Neuron (in vitro differentiated cells): ENCODE data around the gene FAM117A.
A peak's percentile ranks its signal among the peaks of the same experiment; 100 is the strongest.
"Not testable (repeated sequence)": the region's sequence is repeated elsewhere in the genome, so short reads cannot be mapped to it uniquely, and the experiment has no call there.

Source experiments
- H2AFZ ChIP-seq: one replicate; pipeline ENCODE4 v1.6.1; 2013; ENCODE audit warnings: low read depth, mild to moderate bottlenecking, inconsistent platforms, low read length, moderate library complexity
- H3K27me3 ChIP-seq: one replicate; pipeline ENCODE4 v1.6.1; 2013; ENCODE audit warnings: low read length; ENCODE audit not compliant: insufficient read depth
- H3K36me3 ChIP-seq: one replicate; pipeline ENCODE4 v1.6.1; 2013; ENCODE audit warnings: low read length; ENCODE audit not compliant: insufficient read depth
- H3K4me1 ChIP-seq: one replicate; pipeline ENCODE4 v1.6.1; 2013; ENCODE audit warnings: low read length; ENCODE audit not compliant: insufficient read depth
- H3K4me3 ChIP-seq: 2 replicates; pipeline ENCODE4 v1.5.1; 2013; ENCODE audit warnings: mild to moderate bottlenecking, low read length, moderate library complexity
- H3K9me3 ChIP-seq: one replicate; pipeline ENCODE4 v1.6.1; 2013; ENCODE audit warnings: low read length

FAM117A gene

DNA sequence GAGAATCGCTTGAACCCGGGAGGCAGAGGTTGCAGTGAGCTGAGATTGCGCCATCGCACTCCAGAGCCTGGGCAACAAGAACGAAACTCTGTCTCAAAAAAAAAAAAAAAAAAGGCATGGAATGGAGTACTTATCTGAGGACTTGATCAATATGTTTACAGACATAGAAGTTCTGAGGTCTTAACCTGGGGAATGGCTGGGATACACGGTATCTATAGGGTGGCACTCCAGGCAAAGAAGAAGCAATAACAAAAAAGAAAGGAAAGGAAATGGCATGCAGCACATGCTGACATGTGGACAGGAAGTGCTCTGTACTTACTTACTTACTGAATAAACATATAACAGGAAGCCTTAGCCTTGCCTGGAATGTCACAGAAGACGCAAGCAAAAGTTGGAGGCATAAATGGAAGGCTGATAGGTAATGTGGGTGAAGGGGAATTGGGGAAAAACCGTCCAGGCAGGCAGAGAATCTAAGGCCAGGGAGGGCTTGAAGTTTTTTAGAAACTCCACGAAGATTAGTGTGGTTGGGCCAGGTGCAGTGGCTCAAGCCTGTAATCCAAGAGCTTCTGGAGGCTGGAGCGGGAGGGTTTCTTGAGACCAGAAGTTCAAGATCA is 75.9 kb downstream of the FAM117A start:
- no peaks in the 10 kb centered on the region for H3K36me3 ChIP-seq
- H3K4me3 ChIP-seq: no peak overlapping the region
- no peaks in the 10 kb centered on the region for H3K9me3 ChIP-seq
- H3K4me1 ChIP-seq: no peaks in the 10 kb centered on the region
- H2AFZ ChIP-seq: no peak overlapping the region
- H3K27me3 ChIP-seq: peaks cover 3% of the 10 kb centered on the region

DNA sequence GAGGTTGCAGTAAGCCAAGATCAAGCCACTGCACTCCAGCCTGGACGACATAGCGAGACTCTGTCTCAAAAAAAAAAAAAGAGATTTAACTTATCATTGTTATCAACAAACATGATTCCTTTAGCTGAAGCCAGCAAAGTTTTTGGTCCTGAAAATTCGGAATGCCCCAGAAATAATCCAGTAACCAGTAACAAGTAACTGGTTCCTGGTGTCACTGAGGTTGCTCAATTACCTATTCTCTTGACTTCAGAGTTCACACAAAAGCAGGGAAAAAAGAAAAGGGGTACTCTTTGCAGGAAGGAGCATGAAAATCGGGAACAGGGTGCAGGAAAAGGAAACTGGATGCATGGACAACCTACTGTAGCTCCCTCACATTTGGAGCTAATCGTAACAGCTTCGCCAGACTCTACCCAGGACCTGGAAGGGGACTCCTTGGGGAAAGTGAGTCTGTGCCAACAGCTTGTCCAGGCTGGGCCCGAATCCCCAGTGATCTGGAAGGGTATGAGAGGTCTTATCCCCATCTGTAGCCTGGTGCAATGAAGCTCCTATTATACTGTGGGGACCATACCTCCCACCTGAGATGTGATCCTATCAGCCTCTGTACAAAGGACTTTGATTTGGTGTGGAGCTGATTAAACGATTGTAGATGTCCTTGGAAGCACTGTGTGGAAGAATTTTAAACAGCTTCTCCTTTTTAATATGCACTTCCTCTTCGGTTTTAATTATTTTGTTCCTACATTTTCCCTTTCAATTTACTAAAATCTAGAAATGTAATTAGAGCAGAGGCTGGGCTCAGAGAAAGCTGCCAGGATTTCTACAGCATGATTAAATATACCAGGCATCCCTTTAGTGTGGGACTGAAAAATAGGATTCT is 82.6 kb downstream of the FAM117A start:
- peaks cover 9% of the 10 kb centered on the region for H3K4me1 ChIP-seq
- H3K4me3 ChIP-seq: no peak overlapping the region
- H3K36me3 ChIP-seq: no peaks in the 10 kb centered on the region
- peaks cover 3% of the 10 kb centered on the region for H3K27me3 ChIP-seq
- H2AFZ ChIP-seq: no peak overlapping the region
- H3K9me3 ChIP-seq: no peaks in the 10 kb centered on the region

DNA sequence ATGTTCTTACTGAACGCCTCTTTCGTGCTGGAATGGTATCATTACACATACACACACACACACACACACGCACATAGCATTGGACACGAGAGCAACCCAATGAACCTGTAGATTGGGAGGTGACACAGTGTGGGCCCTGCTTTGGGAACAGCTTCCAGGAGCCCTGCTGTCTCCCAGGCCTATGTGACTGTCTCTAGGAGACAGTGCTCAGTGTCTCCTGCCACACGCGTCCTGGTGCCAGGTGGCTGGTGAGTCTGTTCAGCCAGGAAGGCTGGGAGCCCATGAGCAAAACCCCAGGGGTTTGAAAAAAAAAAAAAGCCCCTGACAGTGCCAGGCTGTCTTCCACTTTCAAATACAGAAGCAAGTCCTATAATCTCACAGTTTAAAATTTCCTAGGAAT is 83.6 kb downstream of the FAM117A start:
- Histone ChIP-seq H2AFZ (no peak overlapping the region), H3K4me1 (peaks cover 16% of the 10 kb centered on the region), H3K4me3 (no peak overlapping the region), H3K27me3 (peaks cover 3% of the 10 kb centered on the region), H3K36me3 (no peaks in the 10 kb centered on the region), H3K9me3 (no peaks in the 10 kb centered on the region)

DNA sequence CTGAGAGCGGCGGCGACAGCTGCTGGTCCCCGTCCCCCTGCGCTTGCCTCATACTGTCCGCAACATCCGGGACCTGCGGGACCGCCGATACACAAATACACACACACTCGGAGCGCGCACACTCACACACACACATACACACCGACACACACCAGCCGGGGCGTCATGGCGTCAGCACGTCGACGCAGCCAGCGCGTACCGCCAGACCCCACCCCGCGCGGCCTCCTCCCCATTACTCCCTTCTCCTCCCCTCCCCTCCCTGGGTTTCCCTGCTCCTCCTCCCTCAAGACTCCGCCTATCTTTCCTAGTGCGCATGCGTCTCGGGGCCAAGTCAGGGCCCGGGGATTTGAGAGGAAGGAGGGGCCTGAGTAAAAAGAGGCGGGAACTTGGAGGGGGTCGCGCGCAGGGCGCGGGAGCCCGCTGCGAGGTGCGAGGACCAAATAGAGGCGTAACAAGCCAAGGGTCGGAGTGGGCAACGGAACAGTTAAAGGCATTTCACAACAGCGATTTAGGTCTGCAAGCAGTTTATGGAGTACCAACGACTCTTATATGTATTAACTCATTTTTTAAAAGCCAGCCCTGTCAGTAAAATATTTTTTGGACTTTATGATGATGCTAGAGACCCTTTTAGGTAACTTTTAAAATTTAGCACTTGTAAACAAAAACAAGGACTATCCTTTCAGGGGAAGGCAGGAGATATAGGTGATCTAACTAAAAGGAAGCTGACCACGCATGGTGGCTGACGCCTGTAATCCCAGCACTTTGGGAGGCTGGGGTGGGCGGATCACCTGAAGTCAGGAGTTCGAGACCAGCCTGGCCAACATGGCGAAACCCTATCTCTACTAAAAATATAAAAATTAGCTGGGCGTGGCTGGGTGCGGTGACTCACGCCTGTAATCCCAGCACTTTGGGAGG is 85.7 kb downstream of the FAM117A start, which contains the start of gene SPOP:
TSS of gene SPOP (minus strand) at position 165 of the 915 bp plus-strand sequence. CDS start 55,287 bp downstream, outside the sequence.
- Histone ChIP-seq H3K4me3 (peak within 1 kb of the TSS; percentile 70), H3K4me1 (peaks cover 19% of the 10 kb centered on the region), H3K9me3 (no peaks in the 10 kb centered on the region), H2AFZ (no peak within 1 kb of the TSS), H3K27me3 (no peaks in the 10 kb centered on the region), H3K36me3 (peaks cover 7% of the 10 kb centered on the region)

DNA sequence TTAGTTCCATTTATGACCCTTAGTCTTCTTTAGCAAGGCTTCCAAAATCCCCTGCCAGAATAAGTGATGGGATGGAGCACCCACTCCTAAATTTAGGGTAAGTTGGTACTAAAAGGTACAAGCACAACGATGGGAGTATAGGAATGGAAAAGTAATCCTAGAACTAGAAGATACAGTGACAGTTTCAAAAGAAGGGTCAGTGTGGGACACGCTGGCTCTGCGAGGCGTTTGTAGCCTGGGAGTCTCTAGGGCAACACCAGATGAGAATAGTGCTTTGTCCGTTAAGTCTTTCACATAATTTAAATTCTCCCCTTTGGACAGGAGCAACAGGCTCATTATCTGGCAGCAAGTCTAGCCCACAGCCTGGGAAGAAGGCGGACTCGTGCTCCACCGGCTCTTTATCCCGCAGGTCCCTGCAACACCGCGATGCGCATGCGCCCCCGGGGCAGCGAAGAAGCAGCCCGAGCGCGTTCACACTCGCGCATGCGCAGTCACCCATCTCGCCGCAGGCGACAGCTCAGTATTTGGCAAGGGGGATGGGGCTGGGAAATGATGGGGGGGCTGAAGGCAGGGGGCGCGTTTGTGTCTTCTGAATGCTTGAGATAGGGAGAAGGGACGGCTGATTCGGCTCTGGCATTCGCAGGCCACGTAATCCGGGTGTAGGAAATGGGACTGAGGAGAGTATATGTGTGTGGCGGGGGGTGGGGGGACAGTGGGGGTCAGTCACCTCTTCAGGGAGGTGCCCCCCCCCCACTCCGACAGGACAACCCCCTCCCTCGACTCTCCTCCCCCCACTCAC is 86.6 kb downstream of the FAM117A start:
- Histone ChIP-seq H3K9me3 (no peaks in the 10 kb centered on the region), H3K4me1 (peaks cover 19% of the 10 kb centered on the region), H3K36me3 (peaks cover 7% of the 10 kb centered on the region), H2AFZ (no peak overlapping the region), H3K4me3 (peak overlapping the region; percentile 70), H3K27me3 (no peaks in the 10 kb centered on the region)

DNA sequence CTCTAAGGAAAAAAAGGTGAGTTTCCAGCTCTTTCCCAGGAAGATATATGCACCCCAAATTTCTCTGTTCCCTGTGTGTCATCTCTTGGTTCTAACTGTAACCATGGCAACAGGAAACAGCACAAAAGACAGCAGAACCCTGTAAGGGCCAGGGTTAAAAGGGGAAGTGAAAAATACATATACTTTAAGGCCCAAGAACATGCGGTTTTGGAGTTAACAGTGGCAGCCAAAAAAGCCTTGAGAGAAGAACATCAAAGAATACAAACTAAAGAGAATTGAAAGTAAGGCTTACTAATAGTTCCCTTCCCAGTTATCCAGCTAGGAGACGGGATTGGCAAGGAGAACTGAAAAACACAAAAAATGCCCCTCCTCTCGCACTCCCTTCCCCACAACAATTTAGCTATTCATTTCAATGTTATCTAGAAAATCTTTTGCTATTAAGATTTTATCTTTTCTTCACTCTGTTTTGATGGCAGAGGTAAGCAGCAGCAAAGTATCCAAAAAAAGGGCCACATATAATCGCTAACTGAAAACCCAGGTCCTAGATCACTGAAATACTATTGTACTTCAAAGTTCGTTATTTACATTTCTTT is 87.6 kb downstream of the FAM117A start:
- H3K27me3 ChIP-seq: no peaks in the 10 kb centered on the region
- peaks cover 7% of the 10 kb centered on the region for H3K36me3 ChIP-seq
- H3K4me1 ChIP-seq: peaks cover 19% of the 10 kb centered on the region
- peak overlapping the region; percentile 70 for H3K4me3 ChIP-seq
- no peak overlapping the region for H2AFZ ChIP-seq
- no peaks in the 10 kb centered on the region for H3K9me3 ChIP-seq

DNA sequence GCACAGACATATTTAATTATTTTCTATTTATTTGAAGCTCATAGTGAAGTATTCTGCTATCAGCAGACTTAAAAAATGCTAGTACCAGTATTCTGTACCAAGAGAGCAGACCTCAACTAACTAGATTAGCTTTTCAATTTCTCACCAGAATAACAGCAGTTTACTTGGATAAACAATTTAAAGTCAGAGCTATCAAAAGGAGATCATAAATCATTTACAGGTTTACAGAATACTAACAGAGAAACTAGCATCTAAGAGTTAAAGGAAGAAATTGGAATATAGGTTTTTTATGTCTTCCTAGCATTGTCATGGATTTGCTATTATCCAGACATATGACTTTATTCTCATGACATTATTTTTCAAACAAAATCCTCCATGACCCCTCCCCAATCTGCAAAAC is 89.4 kb downstream of the FAM117A start:
- H3K36me3 ChIP-seq: peaks cover 7% of the 10 kb centered on the region
- H3K9me3 ChIP-seq: no peaks in the 10 kb centered on the region
- no peak overlapping the region for H3K4me3 ChIP-seq
- peaks cover 19% of the 10 kb centered on the region for H3K4me1 ChIP-seq
- no peak overlapping the region for H2AFZ ChIP-seq
- no peaks in the 10 kb centered on the region for H3K27me3 ChIP-seq

DNA sequence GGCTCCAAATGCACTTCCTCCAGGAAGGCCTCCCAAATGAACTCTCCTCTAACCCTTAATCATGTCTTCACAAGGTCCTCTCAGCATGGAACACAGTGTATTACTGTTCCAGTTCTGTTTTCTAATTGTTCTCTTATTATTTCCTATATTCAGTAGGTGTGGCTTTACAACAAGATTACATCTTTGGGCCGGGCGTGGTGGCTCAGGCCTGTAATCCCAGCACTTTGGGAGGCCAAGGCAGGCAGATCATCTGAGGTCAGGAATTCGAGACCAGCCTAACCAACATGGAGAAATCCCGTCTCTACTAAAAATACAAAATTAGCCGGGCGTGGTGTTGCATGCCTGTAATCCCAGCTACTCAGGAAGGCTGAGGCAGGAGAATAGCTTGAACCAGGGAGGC is 90.3 kb downstream of the FAM117A start:
- H3K4me1 ChIP-seq: peaks cover 19% of the 10 kb centered on the region
- H3K9me3 ChIP-seq, H2AFZ ChIP-seq, H3K4me3 ChIP-seq, H3K27me3 ChIP-seq, H3K36me3 ChIP-seq: not testable (repeated sequence)

DNA sequence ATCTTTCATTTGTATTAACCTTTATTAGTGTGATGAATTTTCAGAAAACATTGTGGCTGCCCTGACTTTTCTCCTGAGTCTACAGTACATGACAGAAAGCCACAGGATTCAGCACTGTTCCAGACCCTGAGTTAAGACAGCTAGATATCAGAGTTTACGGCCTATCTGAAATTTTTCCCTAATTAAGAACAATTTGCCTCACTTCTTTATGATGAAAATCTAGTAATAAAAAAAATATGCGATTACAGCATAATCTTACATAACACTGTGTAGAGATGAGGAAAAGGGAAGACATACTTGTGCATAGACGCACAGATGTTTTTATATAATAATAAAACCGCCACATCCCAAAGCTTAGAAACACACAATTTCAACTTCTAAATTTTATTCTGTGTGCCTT is 93.3 kb downstream of the FAM117A start:
- Histone ChIP-seq H3K9me3 (peaks cover 3% of the 10 kb centered on the region), H3K4me1 (peaks cover 5% of the 10 kb centered on the region), H3K4me3 (no peak overlapping the region), H3K27me3 (no peaks in the 10 kb centered on the region), H3K36me3 (peaks cover 14% of the 10 kb centered on the region), H2AFZ (no peak overlapping the region)

DNA sequence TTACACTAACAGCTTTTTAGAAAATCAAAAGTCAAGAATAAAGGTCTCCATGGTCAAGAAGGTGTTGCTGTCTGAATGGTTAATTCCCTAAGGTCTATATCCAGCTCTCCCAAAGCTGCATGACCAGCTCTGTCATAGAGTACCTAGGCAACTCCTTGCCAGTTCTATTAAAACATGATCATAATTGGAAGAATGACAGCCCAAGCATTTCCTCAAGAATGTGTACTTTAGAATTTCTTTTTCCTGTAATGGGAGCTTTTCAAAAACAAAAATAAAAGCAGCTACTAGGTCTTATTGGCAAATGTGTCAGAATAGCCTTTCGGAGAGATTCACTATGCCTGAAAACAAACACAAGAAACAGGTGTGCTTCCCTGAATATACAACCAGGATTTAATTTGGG is 93.9 kb downstream of the FAM117A start:
- no peak overlapping the region for H3K4me3 ChIP-seq
- H3K36me3 ChIP-seq: peaks cover 13% of the 10 kb centered on the region
- peaks cover 3% of the 10 kb centered on the region for H3K9me3 ChIP-seq
- H2AFZ ChIP-seq: no peak overlapping the region
- peaks cover 2% of the 10 kb centered on the region for H3K4me1 ChIP-seq
- no peaks in the 10 kb centered on the region for H3K27me3 ChIP-seq

DNA sequence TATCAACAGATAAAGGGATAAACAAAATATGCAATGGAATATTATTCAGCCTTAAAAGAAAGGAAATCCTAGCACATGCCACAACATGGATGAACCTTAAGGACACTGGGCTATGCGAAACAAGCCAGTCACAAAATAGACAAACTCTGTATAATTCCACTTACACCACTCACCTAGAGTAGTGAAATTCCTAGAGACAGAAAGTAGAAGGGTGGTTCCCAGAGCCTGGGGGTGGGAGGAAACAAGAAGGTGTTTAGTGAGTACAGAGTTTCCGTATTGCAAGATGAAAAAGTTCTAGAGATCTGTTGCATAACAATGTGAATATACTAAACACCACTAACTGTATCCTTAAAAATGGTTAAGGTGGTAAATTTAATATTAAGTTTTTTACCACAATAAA is 96.1 kb downstream of the FAM117A start:
- Histone ChIP-seq H3K4me1 (no peaks in the 10 kb centered on the region), H3K4me3 (no peak overlapping the region), H3K36me3 (peaks cover 20% of the 10 kb centered on the region), H3K9me3 (peaks cover 3% of the 10 kb centered on the region), H2AFZ (no peak overlapping the region), H3K27me3 (no peaks in the 10 kb centered on the region)

DNA sequence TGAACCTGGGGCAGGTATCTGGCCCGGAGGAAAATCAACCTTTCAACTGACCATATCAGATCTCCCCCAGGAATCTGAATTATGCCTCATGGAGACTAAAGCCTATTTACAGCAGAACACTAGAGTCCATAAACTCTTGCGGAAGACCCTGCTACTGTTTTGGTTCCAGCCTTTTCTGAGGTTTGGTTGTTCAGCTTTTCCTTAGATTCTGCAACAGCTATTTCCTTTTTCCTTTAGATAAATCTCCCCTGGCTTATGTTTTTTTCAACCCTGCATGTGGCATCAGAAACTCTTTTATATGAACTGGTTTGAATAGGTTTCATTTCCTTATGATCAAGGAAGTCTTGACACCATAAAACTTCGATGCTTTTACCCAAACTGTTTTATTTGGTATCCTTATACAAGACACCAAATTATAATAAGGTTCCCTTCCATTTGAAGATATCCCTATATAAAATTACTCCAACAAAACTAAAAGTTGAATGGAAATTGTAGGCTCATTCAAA is 99.2 kb downstream of the FAM117A start:
- Histone ChIP-seq H3K9me3 (peaks cover 3% of the 10 kb centered on the region), H3K27me3 (no peaks in the 10 kb centered on the region), H2AFZ (no peak overlapping the region), H3K4me3 (no peak overlapping the region), H3K36me3 (peaks cover 20% of the 10 kb centered on the region), H3K4me1 (no peaks in the 10 kb centered on the region)
